Mucosa of descending colon (tissue), 3 donors: ENCODE measurements around the gene TEX29. TPM values are rescaled to one million over a fixed set of nuclear protein-coding genes. Genes with fewer than 3 reads are reported as not detected.

Experiments
- ATAC-seq: fragments of 200-7000 bp; cut with Tn5 transposase; one replicate; pipeline ENCODE4 v1.9.1; 2020; ENCODE audit warnings: mild to moderate bottlenecking, moderate library complexity
- DNase-seq, 3 donors: peaks; one replicate each; pipeline ENCODE4 v3.0.0-alpha.2; 2020
- H3K36me3 ChIP-seq: fragments of 200-600 bp; one replicate; pipeline ENCODE4 v1.8.0; 2021; ENCODE audit warnings: low read depth, mild to moderate bottlenecking
- H3K4me1 ChIP-seq: fragments of 200-600 bp; one replicate; pipeline ENCODE4 v1.8.0; 2021; ENCODE audit warnings: low read depth, mild to moderate bottlenecking
- H3K4me3 ChIP-seq: fragments of 200-600 bp; one replicate; pipeline ENCODE4 v1.8.0; 2021; ENCODE audit warnings: mild to moderate bottlenecking
- H3K9me3 ChIP-seq: fragments of 200-600 bp; one replicate; pipeline ENCODE4 v1.8.0; 2021; ENCODE audit warnings: mild to moderate bottlenecking
- intact Hi-C, 2 donors: fragments of 100-400 bp; cut with DNase I in 1 of 2; cut with micrococcal nuclease in 1 of 2; formaldehyde crosslinking; loops; one replicate each; pipeline versions ENCODE4 v1.11.0 to v1.11.1; 2022; cut with DNase I, micrococcal nuclease
- total RNA-seq, 3 donors: library from RNA; stranded (reverse); fragmentation: NEBNext Ultra II Directional in 2 of 3; extraction: Animal tissue kit (Norgen Biotek cat#: 25700) in 2 of 3; gene quantifications; one replicate each; pipeline versions ENCODE4 v1.2.1 to v1.2.4, GENCODE V29; 2021 to 2023
- TF ChIP-seq, protein P1 (sequence below): fragments of 200-600 bp; IDR thresholded peaks from one replicate; pipeline ENCODE4 v1.8.0; 2022; ENCODE audit warnings: antibody characterized with exemption, mild to moderate bottlenecking
- donor health status: DM: no; HTN: no; CAD: no; lungs with moderate emphysema.
- donor health status: DM: no; HTN: no; CAD: no.
- donor health status: DM: no; HTN: yes; CAD: no.

The TEX29 gene
- total RNA-seq, 3 donors from 2014 or later: 0.55 to 0.63 TPM; not detected in 1

- TF ChIP-seq, protein P1, sequence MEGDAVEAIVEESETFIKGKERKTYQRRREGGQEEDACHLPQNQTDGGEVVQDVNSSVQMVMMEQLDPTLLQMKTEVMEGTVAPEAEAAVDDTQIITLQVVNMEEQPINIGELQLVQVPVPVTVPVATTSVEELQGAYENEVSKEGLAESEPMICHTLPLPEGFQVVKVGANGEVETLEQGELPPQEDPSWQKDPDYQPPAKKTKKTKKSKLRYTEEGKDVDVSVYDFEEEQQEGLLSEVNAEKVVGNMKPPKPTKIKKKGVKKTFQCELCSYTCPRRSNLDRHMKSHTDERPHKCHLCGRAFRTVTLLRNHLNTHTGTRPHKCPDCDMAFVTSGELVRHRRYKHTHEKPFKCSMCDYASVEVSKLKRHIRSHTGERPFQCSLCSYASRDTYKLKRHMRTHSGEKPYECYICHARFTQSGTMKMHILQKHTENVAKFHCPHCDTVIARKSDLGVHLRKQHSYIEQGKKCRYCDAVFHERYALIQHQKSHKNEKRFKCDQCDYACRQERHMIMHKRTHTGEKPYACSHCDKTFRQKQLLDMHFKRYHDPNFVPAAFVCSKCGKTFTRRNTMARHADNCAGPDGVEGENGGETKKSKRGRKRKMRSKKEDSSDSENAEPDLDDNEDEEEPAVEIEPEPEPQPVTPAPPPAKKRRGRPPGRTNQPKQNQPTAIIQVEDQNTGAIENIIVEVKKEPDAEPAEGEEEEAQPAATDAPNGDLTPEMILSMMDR: no peak
- H3K4me3 ChIP-seq: no peak overlapping the region
- intact Hi-C loops: no loop called here
- H3K4me1 ChIP-seq: no peaks in the 10 kb centered on the region
- DNase-seq: no peak
- H3K36me3 ChIP-seq: peaks cover 7% of the 10 kb centered on the region
- ATAC-seq: peak; percentile 14
- H3K9me3 ChIP-seq: no peaks in the 10 kb centered on the region
These were observed 33.7 kb upstream of the TEX29 start for GRCh38 chr13:111286749-111287148.

DNA sequence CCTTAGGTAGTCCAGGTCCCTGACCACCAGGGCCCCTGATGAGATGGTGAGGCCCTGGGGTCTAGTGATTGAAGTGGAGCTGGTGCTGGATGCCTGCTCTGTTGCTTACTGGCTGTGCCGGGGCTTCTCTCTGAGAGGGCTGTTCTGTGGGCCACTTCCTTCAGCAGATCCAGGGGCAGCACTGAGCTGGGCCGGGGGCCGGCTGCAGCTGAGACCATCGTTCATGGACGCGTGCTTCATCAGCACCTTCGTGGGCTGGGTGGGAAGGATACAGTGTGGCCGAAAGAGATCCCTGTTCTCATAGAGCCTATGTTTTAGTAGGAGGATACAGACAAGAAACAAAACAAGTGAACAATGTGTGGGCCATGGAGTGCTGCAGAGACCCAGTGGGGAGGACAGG lies 33.2 kb upstream of the TEX29 start:
- ATAC-seq (no peak), DNase-seq (no peak)
- H3K36me3 ChIP-seq: peaks cover 7% of the 10 kb centered on the region
- intact Hi-C loops: no loop called here
- H3K4me3 ChIP-seq: no peak overlapping the region
- H3K4me1 ChIP-seq: no peaks in the 10 kb centered on the region
- no peaks in the 10 kb centered on the region for H3K9me3 ChIP-seq
- TF ChIP-seq, protein P1: no peak

GRCh38 chr13:111288276-111288675 lies 32.2 kb upstream of the TEX29 start:
- TF ChIP-seq, protein P1: no peak
- H3K4me1 ChIP-seq: no peaks in the 10 kb centered on the region
- H3K36me3 ChIP-seq: peaks cover 7% of the 10 kb centered on the region
- DNase-seq: no peak
- intact Hi-C loops: no loop called here
- no peak overlapping the region for H3K4me3 ChIP-seq
- no peak for ATAC-seq
- no peaks in the 10 kb centered on the region for H3K9me3 ChIP-seq

DNA sequence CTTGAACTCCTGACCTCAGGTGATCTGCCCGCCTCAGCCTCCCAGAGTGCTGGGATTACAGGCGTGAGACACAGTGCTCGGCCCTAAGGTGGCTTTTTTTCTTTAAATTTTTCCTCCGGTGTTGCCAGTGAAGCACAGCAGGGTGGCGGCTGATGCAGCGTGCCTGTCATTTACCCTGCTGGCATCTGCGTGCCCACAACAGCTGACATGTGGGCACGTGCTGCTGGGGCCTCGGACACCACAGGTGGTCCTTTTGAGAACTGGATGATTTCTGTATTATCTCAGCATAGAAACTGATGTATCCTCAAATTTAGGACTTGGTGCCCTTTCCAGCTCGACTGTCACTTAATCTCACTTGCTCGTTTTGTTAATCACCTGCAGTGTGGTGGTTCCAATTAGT lies 31.2 kb upstream of the TEX29 start:
- Histone ChIP-seq H3K4me1 (no peaks in the 10 kb centered on the region), H3K36me3 (no peaks in the 10 kb centered on the region), H3K9me3 (no peaks in the 10 kb centered on the region), H3K4me3 (no peak overlapping the region)
- no peak for ATAC-seq
- intact Hi-C loops: no loop called here
- TF ChIP-seq, protein P1: no peak
- no peak for DNase-seq

DNA sequence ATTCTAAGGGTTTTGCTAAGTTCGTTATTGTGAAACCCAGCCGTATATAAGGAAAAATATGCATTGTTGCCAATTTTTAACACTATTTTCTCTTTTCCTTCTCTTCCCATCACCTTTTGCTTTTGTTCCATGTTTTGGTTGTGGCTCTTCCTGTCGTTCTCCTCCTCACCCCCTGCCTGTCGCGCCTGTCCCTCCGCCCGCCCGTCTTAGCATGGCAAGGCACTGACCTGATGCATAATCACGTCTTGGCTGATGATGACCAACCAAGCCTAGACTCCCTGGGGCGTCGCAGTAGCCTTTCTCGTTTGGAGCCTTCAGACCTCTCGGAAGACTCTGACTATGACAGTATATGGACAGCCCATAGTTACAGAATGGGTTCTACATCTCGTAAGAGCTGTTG lies 28.5 kb upstream of the TEX29 start:
- TF ChIP-seq, protein P1: no peak
- ATAC-seq (no peak), DNase-seq (no peak)
- H3K9me3 ChIP-seq: no peaks in the 10 kb centered on the region
- H3K36me3 ChIP-seq: no peaks in the 10 kb centered on the region
- H3K4me1 ChIP-seq: no peaks in the 10 kb centered on the region
- H3K4me3 ChIP-seq: no peak overlapping the region
- intact Hi-C loops: no loop called here
